Measurements from ENCODE around the gene SLC9A9.
A peak's percentile ranks its signal among the peaks of the same experiment; 100 is the strongest.
"Not testable (repeated sequence)": the region's sequence is repeated elsewhere in the genome, so short reads cannot be mapped to it uniquely, and the experiment has no call there.

Gene SLC9A9

DNA sequence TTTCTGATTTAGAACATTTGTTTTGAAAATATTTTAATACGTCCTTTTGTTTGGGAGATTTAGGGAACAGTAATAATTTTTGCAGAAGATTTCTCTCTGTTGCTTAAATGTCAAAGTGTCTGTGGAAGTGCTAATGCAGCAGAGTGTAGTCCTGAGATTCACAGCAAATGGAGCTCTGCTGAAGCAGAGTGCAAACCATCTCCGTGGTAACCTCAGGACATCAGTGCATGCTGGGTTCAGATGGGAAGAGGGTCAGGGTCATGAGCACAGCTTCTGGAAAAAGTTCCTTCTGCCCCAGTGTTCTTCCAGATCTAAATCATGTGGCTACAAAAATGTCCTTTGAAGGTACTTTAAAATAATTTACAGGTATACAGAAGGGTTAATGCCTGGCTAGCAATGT, 39.9 kb upstream of the SLC9A9 start:
- DNase-seq: no peak
- H3K4me3 ChIP-seq (ENCODE audit: low read depth, low read length): no peak overlapping the region
- TF ChIP-seq, protein P1, sequence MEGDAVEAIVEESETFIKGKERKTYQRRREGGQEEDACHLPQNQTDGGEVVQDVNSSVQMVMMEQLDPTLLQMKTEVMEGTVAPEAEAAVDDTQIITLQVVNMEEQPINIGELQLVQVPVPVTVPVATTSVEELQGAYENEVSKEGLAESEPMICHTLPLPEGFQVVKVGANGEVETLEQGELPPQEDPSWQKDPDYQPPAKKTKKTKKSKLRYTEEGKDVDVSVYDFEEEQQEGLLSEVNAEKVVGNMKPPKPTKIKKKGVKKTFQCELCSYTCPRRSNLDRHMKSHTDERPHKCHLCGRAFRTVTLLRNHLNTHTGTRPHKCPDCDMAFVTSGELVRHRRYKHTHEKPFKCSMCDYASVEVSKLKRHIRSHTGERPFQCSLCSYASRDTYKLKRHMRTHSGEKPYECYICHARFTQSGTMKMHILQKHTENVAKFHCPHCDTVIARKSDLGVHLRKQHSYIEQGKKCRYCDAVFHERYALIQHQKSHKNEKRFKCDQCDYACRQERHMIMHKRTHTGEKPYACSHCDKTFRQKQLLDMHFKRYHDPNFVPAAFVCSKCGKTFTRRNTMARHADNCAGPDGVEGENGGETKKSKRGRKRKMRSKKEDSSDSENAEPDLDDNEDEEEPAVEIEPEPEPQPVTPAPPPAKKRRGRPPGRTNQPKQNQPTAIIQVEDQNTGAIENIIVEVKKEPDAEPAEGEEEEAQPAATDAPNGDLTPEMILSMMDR (IDR thresholded peaks at IDR 0.05; ENCODE audit: low read depth, low read length, missing control alignments): no peak
- in situ Hi-C loops (cut with HindIII; ENCODE audit: low pct_ligation_motif_present, low sequenced_read_pairs): no loop called here
- no peaks in the 10 kb centered on the region for H3K36me3 ChIP-seq (replicated peaks)
- no peak overlapping the region for H3K27ac ChIP-seq
- H3K27me3 ChIP-seq (replicated peaks): no peaks in the 10 kb centered on the region

DNA sequence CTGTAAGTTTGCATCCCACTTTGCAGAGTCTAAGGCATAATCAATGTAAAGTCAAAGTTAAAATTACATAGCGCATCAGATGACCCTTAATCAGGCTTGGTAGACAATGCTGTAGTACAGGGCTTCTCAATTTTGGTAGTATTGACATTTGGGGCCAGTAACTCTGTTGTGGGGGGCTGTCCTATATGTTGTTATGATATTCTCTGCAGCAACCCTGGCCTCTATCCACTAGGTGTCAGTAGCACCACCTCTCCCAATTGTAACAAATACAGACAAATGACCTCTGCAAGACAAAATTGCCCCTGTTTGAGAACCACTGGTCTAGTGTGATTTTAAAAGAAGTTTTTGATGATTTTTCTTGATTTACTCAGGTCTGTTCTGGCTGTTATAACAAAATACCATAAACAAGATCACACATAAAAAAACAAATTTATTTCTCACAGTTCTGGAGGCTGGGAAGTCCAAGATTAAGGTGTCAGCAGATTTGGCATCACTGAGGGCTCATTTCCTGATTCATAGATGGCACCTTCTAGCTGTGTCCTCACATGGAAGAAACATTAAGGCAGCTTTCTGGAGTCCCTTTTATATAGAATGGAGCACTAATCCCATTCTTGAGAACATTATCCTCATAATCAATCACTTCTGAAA, 37.6 kb upstream of the SLC9A9 start:
- DNase-seq: peak; percentile 37
- TF ChIP-seq, protein P1 (IDR thresholded peaks at IDR 0.05; ENCODE audit: low read depth, low read length, missing control alignments): peak; percentile 86
- no peak overlapping the region for H3K27ac ChIP-seq
- no peaks in the 10 kb centered on the region for H3K36me3 ChIP-seq (replicated peaks)
- in situ Hi-C loops (cut with HindIII; ENCODE audit: low pct_ligation_motif_present, low sequenced_read_pairs): no loop called here
- H3K27me3 ChIP-seq (replicated peaks): no peaks in the 10 kb centered on the region
- no peak overlapping the region for H3K4me3 ChIP-seq (ENCODE audit: low read depth, low read length)

DNA sequence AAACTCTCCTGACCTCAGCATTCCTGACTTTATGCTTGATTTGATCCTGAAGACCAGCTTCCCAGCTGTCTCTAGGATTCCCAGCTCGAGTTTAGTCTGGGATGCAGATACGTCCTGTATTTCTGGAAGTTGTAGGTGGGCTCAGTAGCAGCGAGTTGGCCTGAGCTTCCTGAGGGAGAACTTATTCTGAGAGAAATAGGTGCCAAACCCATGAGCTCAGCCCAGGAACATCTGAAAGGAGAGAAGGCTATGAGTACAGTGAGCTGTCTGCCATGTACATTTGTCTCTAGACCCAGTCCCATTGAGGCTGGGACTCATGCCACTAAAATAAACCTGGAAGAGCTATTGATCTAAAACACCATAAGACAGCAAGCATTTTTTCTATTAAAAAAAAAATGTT, 36.6 kb upstream of the SLC9A9 start:
- TF ChIP-seq, protein P1 (IDR thresholded peaks at IDR 0.05; ENCODE audit: low read depth, low read length, missing control alignments): no peak
- DNase-seq: no peak
- Histone ChIP-seq H3K27me3 (replicated peaks) (no peaks in the 10 kb centered on the region), H3K27ac (no peak overlapping the region), H3K4me3 (ENCODE audit: low read depth, low read length) (no peak overlapping the region), H3K36me3 (replicated peaks) (no peaks in the 10 kb centered on the region)
- in situ Hi-C loops (cut with HindIII; ENCODE audit: low pct_ligation_motif_present, low sequenced_read_pairs): no loop called here

DNA sequence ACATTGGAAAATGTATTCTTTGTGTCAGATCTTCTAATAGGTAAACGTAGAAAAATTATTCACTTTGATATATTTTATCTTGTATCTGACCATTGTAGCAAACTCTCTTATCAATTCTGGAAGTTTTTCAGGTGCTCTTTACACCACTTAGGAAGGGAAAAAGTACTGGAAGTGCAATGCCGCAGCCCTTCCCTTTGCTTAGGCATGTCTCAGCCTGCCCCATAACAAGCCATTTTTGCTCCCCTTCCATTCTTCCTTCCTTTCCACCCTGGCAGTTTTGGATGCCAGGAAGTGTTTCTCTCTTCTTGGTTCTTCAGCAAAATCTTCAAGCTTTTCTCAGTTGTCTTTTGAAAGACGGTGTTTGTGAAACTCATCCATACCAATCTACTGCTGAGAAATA, 34.9 kb upstream of the SLC9A9 start:
- no peak overlapping the region for H3K27ac ChIP-seq
- no peaks in the 10 kb centered on the region for H3K27me3 ChIP-seq (replicated peaks)
- H3K36me3 ChIP-seq (replicated peaks): no peaks in the 10 kb centered on the region
- in situ Hi-C loops (cut with HindIII; ENCODE audit: low pct_ligation_motif_present, low sequenced_read_pairs): no loop called here
- no peak for DNase-seq
- H3K4me3 ChIP-seq (ENCODE audit: low read depth, low read length): no peak overlapping the region
- TF ChIP-seq, protein P1 (IDR thresholded peaks at IDR 0.05; ENCODE audit: low read depth, low read length, missing control alignments): no peak

DNA sequence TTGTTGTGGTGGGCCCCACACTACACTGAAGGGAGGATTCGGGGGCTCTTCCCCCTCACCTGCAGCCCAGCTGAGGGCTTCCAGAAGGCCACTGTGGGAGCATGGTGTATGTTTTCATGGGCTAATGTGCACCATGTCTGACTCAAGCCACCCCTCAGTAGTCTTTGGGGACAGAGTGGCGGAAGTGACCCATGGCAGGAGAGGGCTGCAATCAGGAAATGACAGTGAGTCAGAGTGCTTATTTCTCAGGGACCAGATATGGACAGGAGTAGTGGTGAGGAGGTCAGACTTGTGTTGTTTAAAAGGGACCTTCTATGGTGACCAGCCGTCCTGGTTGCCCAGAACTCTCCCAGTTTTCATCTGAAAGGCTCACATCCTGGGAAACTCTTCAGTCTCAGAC, 32.8 kb upstream of the SLC9A9 start:
- Histone ChIP-seq H3K36me3 (replicated peaks) (no peaks in the 10 kb centered on the region), H3K4me3 (ENCODE audit: low read depth, low read length) (no peak overlapping the region), H3K27me3 (replicated peaks) (no peaks in the 10 kb centered on the region), H3K27ac (no peak overlapping the region)
- TF ChIP-seq, protein P1 (IDR thresholded peaks at IDR 0.05; ENCODE audit: low read depth, low read length, missing control alignments): no peak
- DNase-seq: peak; percentile 24
- in situ Hi-C loops (cut with HindIII; ENCODE audit: low pct_ligation_motif_present, low sequenced_read_pairs): no loop called here

DNA sequence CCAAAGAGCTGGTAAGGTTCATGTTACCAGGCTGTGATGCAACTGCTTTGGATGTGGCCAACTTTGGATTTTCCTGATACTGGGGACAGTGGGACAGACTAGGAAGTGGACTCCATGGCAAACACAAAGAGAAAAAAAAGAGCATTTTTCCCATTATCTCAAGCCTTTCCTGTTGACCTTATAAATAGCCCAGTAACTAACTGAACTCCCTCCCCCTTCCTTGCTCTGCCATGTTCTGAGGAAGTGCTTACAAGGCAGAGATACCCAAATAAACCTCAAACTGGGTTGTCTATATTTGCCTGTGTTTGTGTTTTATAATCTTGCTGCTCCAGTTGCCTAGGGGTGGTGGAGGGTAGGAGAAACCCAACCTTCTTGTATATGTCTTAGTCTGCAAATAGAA, 27.3 kb upstream of the SLC9A9 start:
- in situ Hi-C loops (cut with HindIII; ENCODE audit: low pct_ligation_motif_present, low sequenced_read_pairs): no loop called here
- H3K4me3 ChIP-seq (ENCODE audit: low read depth, low read length): no peak overlapping the region
- no peaks in the 10 kb centered on the region for H3K36me3 ChIP-seq (replicated peaks)
- H3K27me3 ChIP-seq (replicated peaks): no peaks in the 10 kb centered on the region
- no peak for DNase-seq
- TF ChIP-seq, protein P1 (IDR thresholded peaks at IDR 0.05; ENCODE audit: low read depth, low read length, missing control alignments): no peak
- H3K27ac ChIP-seq: no peak overlapping the region

DNA sequence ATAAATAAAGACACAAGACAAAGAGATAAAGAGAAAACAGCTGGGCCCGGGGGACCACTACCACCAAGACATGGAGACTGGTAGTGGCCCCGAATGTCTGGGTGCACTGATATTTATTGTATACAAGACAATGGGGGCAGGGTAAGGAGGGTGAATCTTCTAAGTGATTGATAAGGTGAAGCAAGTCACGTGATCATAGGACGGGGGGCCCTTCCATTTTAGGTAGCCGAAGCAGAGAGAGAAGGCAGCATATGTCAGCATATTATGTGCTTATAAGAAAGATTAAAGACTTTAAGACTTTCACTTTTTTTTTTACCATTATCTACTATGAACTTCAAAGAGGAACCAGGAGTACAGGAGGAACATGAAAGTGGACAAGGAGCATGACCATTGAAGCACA, 25.3 kb upstream of the SLC9A9 start:
- H3K27me3 ChIP-seq (replicated peaks); in situ Hi-C loops (cut with HindIII; ENCODE audit: low pct_ligation_motif_present, low sequenced_read_pairs); H3K27ac ChIP-seq; H3K36me3 ChIP-seq (replicated peaks); H3K4me3 ChIP-seq (ENCODE audit: low read depth, low read length); DNase-seq: not testable (repeated sequence)
